MCF 10A (cell line): ENCODE results near the gene AZI2. TPM values are rescaled to one million over a fixed set of nuclear protein-coding genes. Genes with fewer than 3 reads are reported as not detected.

Source experiments
- BruUV-seq: library from RNA; stranded (reverse); fragments of 400-500 nt; replicated peaks from 2 replicates; lab custom pipeline; 2021; lab: Mats Ljungman, UMichigan
- CTCF ChIA-PET: fragments of 300-600 bp; sonication (Branson Sonifier 250); formaldehyde crosslinking; extraction: SDS; loops from one replicate; lab custom pipeline; 2021; ENCODE audit warnings: antibody characterized with exemption, inconsistent platforms; lab: Yijun Ruan, JAX
- POLR2A ChIA-PET: fragments of 300-600, 350-650 bp; sonication (Branson Sonifier 250); formaldehyde crosslinking; extraction: SDS; loops from one replicate; lab custom pipeline; 2020; ENCODE audit warnings: antibody characterized with exemption, inconsistent platforms; lab: Yijun Ruan, JAX
- DNase-seq: peaks from one replicate; pipeline ENCODE4 v3.0.0-alpha.2; 2018; ENCODE audit not compliant: unreplicated experiment
- H3K27ac Mint-ChIP-seq: one replicate; pipeline ENCODE4 v1.8.0; 2022; ENCODE audit warnings: mild to moderate bottlenecking, low read depth, mixed read lengths; ENCODE audit not compliant: unreplicated experiment
- H3K27me3 Mint-ChIP-seq: one replicate; pipeline ENCODE4 v1.8.0; 2022; ENCODE audit warnings: mixed read lengths; ENCODE audit not compliant: insufficient read depth, unreplicated experiment
- H3K36me3 Mint-ChIP-seq: one replicate; pipeline ENCODE4 v1.8.0; 2022; ENCODE audit warnings: mild to moderate bottlenecking, moderate library complexity, mixed read lengths; ENCODE audit not compliant: insufficient read depth, unreplicated experiment
- H3K4me1 Mint-ChIP-seq: one replicate; pipeline ENCODE4 v1.8.0; 2022; ENCODE audit warnings: mixed read lengths; ENCODE audit not compliant: insufficient read depth, unreplicated experiment
- H3K4me3 Mint-ChIP-seq: one replicate; pipeline ENCODE4 v1.8.0; 2022; ENCODE audit warnings: mild to moderate bottlenecking, moderate library complexity, mixed read lengths; ENCODE audit not compliant: unreplicated experiment
- H3K9me3 Mint-ChIP-seq: one replicate; pipeline ENCODE4 v1.8.0; 2022; ENCODE audit warnings: mixed read lengths; ENCODE audit not compliant: unreplicated experiment
- CTCF ChIP-seq: fragments of 200-600 bp; IDR thresholded peaks from one replicate; pipeline ENCODE4 v1.8.0; 2022; ENCODE audit warnings: antibody characterized with exemption, mild to moderate bottlenecking; ENCODE audit not compliant: unreplicated experiment
- intact Hi-C: fragments of 100-400 bp; cut with micrococcal nuclease; formaldehyde crosslinking; loops from 2 replicates; pipeline ENCODE4 v1.14.1; 2022
- total RNA-seq: library from RNA; stranded (reverse); gene quantifications from 2 replicates; pipeline ENCODE4 v1.2.3, GENCODE V29; 2022

The AZI2 gene
- total RNA-seq, 1 experiment from 2014 or later, result 177 TPM

DNA sequence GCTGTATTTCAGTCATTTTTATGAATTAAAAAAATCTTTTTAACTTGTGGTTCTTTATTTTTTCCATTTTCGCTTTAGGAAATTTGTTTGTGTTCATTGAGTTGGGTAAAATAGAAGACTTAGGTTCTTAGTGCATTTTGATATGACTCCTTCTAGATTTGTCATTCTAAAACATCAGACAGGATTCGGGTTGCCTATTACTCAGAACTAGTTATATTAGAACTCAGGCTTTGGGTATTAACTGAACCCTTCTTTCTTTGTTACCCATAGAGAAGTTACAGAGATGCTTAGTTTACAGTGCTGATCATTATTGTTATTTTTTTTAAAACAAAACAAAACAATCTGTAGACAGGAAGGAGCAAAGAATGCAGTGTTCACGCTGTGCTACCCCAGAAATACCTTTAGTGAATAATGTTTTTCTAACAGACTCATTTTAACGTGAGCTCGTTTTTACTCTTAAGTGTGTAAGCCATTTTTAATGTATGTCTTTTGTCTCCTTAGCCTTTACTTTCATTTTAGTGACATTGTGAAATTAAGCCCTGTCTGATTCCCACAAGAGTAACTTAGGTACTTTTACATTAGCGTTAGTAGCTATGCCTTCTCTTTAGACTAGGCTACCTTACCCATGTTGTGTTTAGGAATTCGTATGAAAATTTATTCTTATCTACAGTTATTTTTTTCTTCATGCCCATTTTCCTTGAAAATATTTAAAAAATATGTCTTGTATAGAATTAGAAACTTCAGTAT, 53.8 kb downstream of the AZI2 start:
- no peaks in the 10 kb centered on the region for H3K9me3 Mint-ChIP-seq
- no TSS peak for BruUV-seq
- no peak for DNase-seq
- H3K4me1 Mint-ChIP-seq, result no peaks in the 10 kb centered on the region
- ChIA-PET POLR2A (interaction anchor here (0.6 kb wide), 1 partner anchor 15 kb away, joined by 3 read pairs; no protein-coding TSS in a partner anchor), CTCF (interaction anchor here (0.6 to 3.6 kb wide), 7 partner anchors 10 to 587 kb away, joined by 3 to 19 read pairs (median 3); partner anchors contain the start of gene EOMES)
- no peaks in the 10 kb centered on the region for H3K27me3 Mint-ChIP-seq
- H3K4me3 Mint-ChIP-seq, result no peak overlapping the region
- peaks cover 6% of the 10 kb centered on the region for H3K36me3 Mint-ChIP-seq
- peak overlapping the region; percentile 17 for H3K27ac Mint-ChIP-seq
- intact Hi-C loops, result no loop called here
- no peak for TF ChIP-seq CTCF

DNA sequence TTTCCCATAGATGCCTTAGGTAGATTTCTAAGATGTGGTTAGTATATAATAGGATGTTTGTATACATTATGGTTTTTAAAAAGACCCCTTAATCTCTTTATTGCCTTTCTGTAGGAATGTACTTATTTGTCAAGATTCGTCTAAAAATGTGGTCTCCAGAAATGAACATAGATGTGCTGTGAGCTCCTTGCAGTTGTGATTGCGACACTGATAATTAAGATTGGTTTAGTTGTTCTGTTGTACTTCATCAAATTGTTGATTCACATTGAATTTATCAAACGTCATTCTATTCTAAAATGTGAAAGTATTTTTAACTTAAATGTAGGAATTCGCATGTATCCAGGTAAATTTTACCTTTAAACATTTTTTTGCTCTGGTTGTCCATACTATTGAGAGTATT, 56.0 kb downstream of the AZI2 start:
- H3K4me3 Mint-ChIP-seq, result no peak overlapping the region
- no peak overlapping the region for H3K27ac Mint-ChIP-seq
- intact Hi-C loops, result no loop called here
- CTCF ChIA-PET, result interaction anchor here (1.9 to 3.6 kb wide), 2 partner anchors 571 to 580 kb away, joined by 10 to 19 read pairs; partner anchors contain the start of gene EOMES
- POLR2A ChIA-PET, result interaction anchor here (1.6 kb wide), 1 partner anchor 18 kb away, joined by 4 read pairs; no protein-coding TSS in a partner anchor
- H3K4me1 Mint-ChIP-seq, result no peaks in the 10 kb centered on the region
- BruUV-seq, result no TSS peak
- H3K9me3 Mint-ChIP-seq, result no peaks in the 10 kb centered on the region
- no peak for TF ChIP-seq CTCF
- no peak for DNase-seq
- peaks cover 6% of the 10 kb centered on the region for H3K36me3 Mint-ChIP-seq
- no peaks in the 10 kb centered on the region for H3K27me3 Mint-ChIP-seq

DNA sequence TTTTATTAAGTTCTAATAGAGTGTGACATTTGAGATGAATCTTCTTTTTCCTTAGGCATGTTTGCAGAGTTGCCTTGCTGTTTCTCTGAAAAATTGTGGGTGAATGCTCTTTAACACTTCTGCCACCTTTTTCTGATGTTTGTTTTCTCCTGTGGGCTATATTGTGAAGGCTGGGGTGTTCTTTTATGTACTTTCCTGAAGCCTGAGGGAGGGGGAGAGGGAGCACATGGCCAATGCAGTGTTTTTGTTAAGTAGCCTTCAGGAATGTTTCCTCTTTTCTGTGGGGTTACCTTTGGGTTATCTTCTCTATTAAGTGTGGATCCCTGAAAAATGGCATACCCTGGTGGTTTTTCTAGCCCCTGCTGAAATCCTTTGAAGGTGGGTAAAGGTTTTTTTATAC, 57.0 kb downstream of the AZI2 start:
- ChIA-PET POLR2A (interaction anchor here (0.6 to 1.6 kb wide), 5 partner anchors 8 to 582 kb away, joined by 3 to 4 read pairs (median 3); no protein-coding TSS in a partner anchor), CTCF (interaction anchor here (1.9 kb wide), 1 partner anchor 570 kb away, joined by 10 read pairs; the partner anchor contains the start of gene EOMES)
- no peak overlapping the region for H3K27ac Mint-ChIP-seq
- H3K36me3 Mint-ChIP-seq, result peaks cover 6% of the 10 kb centered on the region
- intact Hi-C loops, result no loop called here
- H3K4me1 Mint-ChIP-seq, result peaks cover 6% of the 10 kb centered on the region
- H3K4me3 Mint-ChIP-seq, result no peak overlapping the region
- no peaks in the 10 kb centered on the region for H3K27me3 Mint-ChIP-seq
- no peak for TF ChIP-seq CTCF
- no peak for DNase-seq
- H3K9me3 Mint-ChIP-seq, result no peaks in the 10 kb centered on the region
- BruUV-seq, result no TSS peak

DNA sequence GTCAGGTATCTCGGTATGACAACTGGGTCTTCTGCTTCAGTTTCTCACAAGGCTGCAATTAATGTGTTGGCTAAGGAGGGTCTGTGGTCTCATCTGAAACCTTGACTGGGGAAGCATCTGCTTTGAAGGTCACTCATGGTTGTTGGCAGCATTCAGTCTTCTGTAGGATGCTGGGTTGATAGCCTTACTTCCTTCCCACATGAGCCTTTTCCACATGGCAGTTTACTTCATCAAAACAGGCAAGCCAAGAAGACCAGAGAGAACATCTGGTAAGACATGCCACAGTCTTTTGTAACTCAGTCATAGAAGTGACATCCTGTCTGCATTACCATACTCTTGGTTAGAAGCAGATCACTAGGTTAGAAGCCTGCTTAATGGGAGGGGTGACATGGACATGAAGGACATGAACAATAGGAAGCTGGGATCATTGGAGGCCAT, 57.7 kb downstream of the AZI2 start:
- Mint-ChIP-seq H3K9me3 (no peaks in the 10 kb centered on the region), H3K27me3 (no peaks in the 10 kb centered on the region), H3K36me3 (peaks cover 6% of the 10 kb centered on the region), H3K4me3 (no peak overlapping the region), H3K4me1 (peaks cover 7% of the 10 kb centered on the region), H3K27ac (no peak overlapping the region)
- BruUV-seq, result no TSS peak
- DNase-seq, result no peak
- no peak for TF ChIP-seq CTCF
- POLR2A ChIA-PET, result interaction anchor here (1.4 to 1.6 kb wide), 2 partner anchors 16 to 582 kb away, joined by 3 to 4 read pairs; no protein-coding TSS in a partner anchor
- intact Hi-C loops, result no loop called here
- CTCF ChIA-PET, result interaction anchor here (1.9 kb wide), 1 partner anchor 569 kb away, joined by 10 read pairs; the partner anchor contains the start of gene EOMES
